HG02798 (cell line): ENCODE results near the gene BRME1.

Experiments
- ATAC-seq: cut with Tn5 transposase; IDR thresholded peaks from one replicate; pipeline ENCODE4 v1.9.1; 2021; ENCODE audit warnings: mild to moderate bottlenecking; ENCODE audit not compliant: unreplicated experiment, poor library complexity

BRME1 gene

GRCh38 chr19:13848798-13849676 lies 56.9 kb downstream of the BRME1 start:
- ATAC-seq: no peak

GRCh38 chr19:13848340-13848677 lies 57.6 kb downstream of the BRME1 start:
- no peak for ATAC-seq

GRCh38 chr19:13847407-13848339 lies 58.2 kb downstream of the BRME1 start:
- ATAC-seq: peak; percentile 14

GRCh38 chr19:13846557-13847406 lies 59.1 kb downstream of the BRME1 start:
- peak; percentile 48 for ATAC-seq

- no peak for ATAC-seq
Observed at GRCh38 chr19:13844130-13844631, 61.7 kb downstream of the BRME1 start.

- no peak for ATAC-seq
Observed at GRCh38 chr19:13843104-13843921, 62.6 kb downstream of the BRME1 start.

GRCh38 chr19:13842291-13843103 lies 63.4 kb downstream of the BRME1 start:
- ATAC-seq: peak; percentile 32

- ATAC-seq: no peak
Observed at GRCh38 chr19:13841962-13842290, 64.0 kb downstream of the BRME1 start.

- ATAC-seq: no peak
Observed at GRCh38 chr19:13841086-13841961, 64.6 kb downstream of the BRME1 start.

- no peak for ATAC-seq
Observed at GRCh38 chr19:13840305-13841085, 65.4 kb downstream of the BRME1 start.

GRCh38 chr19:13839938-13840304 lies 66.0 kb downstream of the BRME1 start:
- ATAC-seq: no peak

GRCh38 chr19:13839130-13839937 lies 66.6 kb downstream of the BRME1 start:
- ATAC-seq: peak; percentile 31

- ATAC-seq: no peak
Observed at GRCh38 chr19:13838435-13839129, 67.3 kb downstream of the BRME1 start.

- ATAC-seq: no peak
Observed at GRCh38 chr19:13835791-13836723, 69.9 kb downstream of the BRME1 start.
